NCI-H128 (cell line): Measurements from ENCODE around the gene ZNF280C.
"Not testable (repeated sequence)": the region's sequence is repeated elsewhere in the genome, so short reads cannot be mapped to it uniquely, and the experiment has no call there.

ENCODE experiments used
- DNase-seq: peaks from one replicate; lab custom pipeline; 2025; ENCODE audit not compliant: unreplicated experiment; lab: John Stamatoyannopoulos, UW

The ZNF280C gene

DNA sequence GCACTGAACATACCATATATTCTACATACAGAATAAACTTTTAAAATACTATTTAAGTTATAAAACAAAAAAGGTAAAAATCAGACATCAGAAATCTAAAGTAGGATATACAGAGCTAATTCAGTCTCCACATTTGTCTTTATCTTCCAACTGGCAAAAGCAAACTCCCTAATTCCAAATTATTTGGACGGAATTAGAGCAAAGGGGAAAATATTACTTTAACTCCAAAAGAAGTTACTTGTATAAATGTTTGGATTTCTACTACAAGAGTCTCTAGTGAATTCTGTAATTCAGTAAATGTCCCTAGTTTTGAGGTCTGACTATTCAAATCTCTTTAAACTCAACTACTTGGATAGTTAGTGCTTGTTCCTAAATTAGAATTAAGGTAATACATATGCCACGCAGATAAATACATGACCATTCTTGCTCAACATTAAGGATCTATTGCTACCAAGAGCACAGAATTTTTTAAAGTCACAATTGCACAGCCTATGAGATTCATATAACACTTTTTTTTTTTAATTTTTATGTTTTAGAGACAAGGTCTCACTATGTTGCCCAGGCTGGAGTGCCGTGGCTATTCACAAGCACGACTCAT lies 7.3 kb downstream of the ZNF280C start:
- no peak for DNase-seq

DNA sequence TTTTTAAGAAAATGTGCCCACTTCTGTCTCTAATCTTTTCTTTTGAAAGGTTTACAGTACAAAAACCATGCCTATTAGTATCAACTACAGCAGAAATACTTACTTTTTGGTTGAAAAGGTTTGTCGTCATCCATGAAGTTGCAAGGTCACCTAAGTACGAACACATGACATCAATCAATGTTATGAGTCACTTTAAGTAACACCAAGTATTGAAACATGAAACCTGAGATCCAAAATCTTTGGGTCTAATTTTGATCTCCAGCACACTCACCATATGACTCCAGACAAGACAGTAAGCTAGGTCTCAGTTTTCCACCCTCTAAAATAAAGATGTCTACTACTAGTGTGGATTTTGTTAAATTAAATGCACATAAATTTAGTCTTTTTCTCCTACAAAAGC lies 8.4 kb downstream of the ZNF280C start:
- no peak for DNase-seq

- DNase-seq = no peak
These were observed 14.8 kb downstream of the ZNF280C start for GRCh38 chrX:130253916-130254315.

DNA sequence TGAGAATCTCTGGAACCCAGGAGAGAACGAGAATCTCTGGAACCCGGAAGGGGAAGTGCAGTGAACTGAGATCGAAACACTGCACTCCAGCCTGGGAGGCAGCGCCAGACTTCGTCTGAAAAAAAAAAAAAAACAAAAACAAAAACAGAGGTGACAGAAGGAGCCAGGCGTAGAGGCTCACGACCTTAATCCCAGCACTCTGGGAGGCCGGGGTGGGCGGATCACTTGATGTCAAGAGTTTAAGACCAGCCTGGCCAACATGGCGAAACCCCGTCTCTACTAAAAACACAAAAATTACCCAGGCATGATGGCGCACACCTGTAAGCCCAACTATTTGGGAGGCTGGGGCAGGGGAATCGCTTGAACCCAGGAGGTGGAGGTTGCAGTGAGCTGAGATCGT lies 17.0 kb downstream of the ZNF280C start:
- no peak for DNase-seq

GRCh38 chrX:130247996-130248395 lies 20.7 kb downstream of the ZNF280C start:
- DNase-seq = no peak

DNA sequence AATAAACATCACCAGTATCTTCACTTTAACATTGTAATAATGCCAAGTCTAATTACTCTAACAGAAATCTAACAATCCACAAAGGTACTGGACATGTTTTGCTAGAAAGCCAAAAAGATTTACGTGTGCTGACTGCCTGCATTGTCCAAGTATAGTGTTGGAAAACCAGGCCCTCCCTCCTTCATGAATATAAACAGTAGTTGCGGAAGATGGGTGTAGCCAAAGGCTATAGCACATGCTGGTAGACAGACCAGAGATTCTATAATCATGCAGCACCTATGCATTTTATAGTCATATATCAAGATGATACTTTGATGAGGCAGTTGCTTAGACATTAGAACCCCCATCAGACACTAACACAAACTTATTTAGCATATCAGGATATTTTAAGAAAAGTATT lies 22.6 kb downstream of the ZNF280C start:
- DNase-seq = no peak

GRCh38 chrX:130245441-130245840 lies 23.3 kb downstream of the ZNF280C start:
- DNase-seq = no peak

DNA sequence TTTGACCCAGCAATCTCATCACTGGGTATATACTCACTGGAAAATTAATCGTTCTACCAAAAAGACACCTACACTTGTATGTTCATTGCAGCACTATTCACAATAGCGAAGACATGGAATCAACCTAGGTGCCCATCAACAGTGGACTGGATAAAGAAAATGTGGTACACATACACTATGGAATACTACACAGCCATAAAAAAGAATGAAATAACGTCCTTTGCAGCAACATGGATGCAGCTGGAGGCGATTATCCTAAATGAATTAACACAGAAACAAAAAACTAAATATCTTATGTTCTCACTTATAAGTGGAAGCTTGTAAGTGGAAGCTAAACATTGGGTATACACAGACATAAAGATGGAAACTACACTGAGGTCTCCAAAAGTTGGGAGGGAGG lies 37.5 kb downstream of the ZNF280C start:
- not testable (repeated sequence) for DNase-seq

DNA sequence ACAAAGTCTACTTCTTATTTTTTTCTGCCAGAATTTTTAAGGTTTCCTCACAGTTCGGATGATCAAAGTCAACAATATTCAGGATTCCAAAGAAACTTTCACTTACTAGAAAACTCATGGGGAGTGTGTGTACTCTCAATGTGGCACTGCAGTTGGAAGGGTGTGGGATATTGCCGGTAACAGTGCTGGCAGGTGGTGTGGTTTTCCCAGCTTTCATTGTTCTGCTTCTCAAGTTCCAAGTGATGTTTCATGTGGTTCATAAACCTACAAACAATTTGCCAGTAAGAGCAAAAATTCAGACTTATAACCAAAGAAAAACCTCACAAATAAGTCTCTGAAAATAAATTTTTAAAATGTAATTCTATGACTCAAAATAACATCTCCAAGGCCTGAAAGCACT lies 39.8 kb downstream of the ZNF280C start:
- no peak for DNase-seq

GRCh38 chrX:130224810-130225209 lies 43.9 kb downstream of the ZNF280C start:
- DNase-seq = no peak

- DNase-seq = no peak
These were observed 52.4 kb downstream of the ZNF280C start for GRCh38 chrX:130216320-130216719.

DNA sequence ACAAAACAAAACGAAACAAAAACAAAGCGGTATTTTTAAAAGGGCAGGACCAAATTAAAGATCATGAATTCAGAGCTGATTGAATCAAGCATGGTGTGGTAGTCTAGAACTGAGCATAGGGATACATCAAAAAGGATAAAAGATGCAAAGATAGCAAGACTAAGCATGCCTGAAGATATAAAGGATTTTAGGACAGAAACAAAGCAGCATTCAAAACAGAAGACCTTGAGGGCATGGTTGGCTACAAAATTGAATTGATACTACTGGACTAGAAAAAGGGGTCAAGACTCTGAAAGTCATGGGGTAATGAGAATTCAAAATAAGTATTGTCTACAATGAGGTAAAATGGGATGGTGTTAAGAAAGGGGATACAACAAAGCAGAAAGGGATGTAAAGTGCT lies 55.3 kb downstream of the ZNF280C start:
- DNase-seq = no peak

DNA sequence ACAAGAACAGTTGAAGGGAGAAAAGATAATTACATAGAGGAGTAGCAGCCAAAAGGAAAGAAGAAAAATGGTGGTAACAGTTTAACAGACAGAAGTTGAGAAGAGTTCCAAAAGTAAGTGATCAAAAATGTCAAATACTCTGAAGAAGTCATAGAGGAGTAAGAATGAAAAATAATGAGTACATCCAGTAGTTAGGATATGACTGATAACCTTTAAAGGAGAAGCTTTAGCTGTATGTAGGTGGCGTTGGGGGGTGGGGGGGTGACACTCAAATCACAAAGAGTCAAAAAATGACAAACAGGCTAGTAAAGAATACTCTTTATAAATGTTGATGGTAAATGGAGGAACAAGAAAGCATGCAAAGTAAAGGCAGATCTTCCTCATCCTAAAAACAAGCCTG lies 56.3 kb downstream of the ZNF280C start:
- DNase-seq = no peak

- no peak for DNase-seq
These were observed 57.1 kb downstream of the ZNF280C start for GRCh38 chrX:130211415-130212186.

DNA sequence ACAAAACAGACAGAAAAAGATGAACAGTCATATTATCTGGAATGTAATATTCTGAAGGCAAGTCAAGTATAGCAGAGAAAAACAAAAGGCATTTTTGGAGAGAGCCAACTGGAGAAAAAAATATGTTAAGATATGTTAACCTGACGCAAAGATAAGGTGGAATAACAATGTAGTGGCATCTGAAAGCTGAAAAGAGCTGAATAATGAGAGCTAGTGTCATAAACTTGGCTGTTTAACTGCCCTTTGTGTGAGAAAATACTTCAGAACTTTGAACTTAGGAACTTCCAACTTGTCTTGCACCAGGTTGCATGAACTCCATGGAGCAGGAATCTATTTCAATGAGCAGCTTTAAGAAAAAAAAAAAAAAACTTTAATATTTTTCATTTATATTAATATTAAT lies 64.1 kb downstream of the ZNF280C start:
- DNase-seq = no peak

- no peak for DNase-seq
These were observed 71.2 kb downstream of the ZNF280C start for GRCh38 chrX:130197464-130197863.

GRCh38 chrX:130196466-130196865 lies 72.2 kb downstream of the ZNF280C start:
- DNase-seq = no peak

DNA sequence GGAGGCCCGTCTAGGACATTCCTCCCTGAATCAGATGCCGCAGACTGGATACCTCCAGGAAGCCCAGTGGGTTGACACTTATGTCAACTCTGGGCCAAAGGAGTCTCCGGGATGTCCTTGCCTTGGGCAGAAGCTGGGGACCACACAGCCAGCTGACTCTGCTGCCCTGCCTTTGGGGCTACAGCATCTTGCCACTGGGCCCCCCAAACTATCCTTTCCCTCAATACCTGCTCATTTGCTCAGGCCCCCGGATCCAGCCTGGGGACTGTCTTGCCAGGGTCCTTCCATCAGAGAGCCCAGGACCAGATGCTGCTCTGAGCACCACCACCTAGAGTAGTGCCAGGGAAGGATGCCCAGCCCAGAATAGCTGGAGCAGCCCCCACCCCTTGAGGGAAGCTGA lies 77.9 kb downstream of the ZNF280C start:
- no peak for DNase-seq

- DNase-seq = no peak
These were observed 82.0 kb downstream of the ZNF280C start for GRCh38 chrX:130186651-130187050.

DNA sequence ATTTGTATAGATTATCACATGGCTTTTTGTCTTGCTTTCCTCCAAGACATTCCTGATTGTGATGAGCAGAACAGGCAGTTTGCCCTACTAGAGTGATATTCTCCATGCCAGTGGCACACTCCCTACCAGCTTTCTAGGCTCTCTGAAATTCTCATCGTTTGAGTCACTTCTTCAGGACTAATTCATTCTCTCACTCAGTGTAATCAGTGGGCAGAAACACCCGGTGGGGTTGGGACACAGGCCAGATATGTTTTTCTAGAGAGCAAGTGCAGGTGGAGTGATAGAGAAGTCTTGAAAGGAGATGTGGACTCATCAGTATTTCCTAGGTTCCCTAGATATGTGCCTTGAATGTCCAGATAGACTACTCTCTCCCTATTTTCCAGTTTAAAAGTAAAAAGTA lies 83.8 kb downstream of the ZNF280C start:
- no peak for DNase-seq

- DNase-seq = no peak
These were observed 84.5 kb downstream of the ZNF280C start for GRCh38 chrX:130184168-130184567.

- DNase-seq = no peak
These were observed 89.0 kb downstream of the ZNF280C start for GRCh38 chrX:130179579-130180215.
